PFSK-1 (cell line): ENCODE measurements around the gene SSH3.

Experiments used
- FOXP2 ChIP-seq: optimal IDR thresholded peaks from 2 replicates; pipeline ENCODE3; 2011; ENCODE audit warnings: borderline replicate concordance, control low read depth, inconsistent platforms; ENCODE audit not compliant: insufficient read depth; ENCODE audit errors: extremely low read length, extremely low read depth
- POLR2AphosphoS5 ChIP-seq: IDR thresholded peaks from 2 replicates; pipeline ENCODE4 v1.6.1; 2012; ENCODE audit warnings: low read depth, mild to moderate bottlenecking, control low read depth, low read length, moderate library complexity
- REST ChIP-seq, 2 experiments: IDR thresholded peaks; 2 replicates each; pipeline versions ENCODE4 v1.6.1 to v1.8.0; 2011 to 2012; ENCODE audit warnings: low read depth in 2 of 2, low read length in 2 of 2, control low read depth in 1 of 2, inconsistent platforms in 1 of 2, mild to moderate bottlenecking in 1 of 2, moderate library complexity in 1 of 2; ENCODE audit not compliant: insufficient read depth in 1 of 2
- SIN3A ChIP-seq: IDR thresholded peaks from 2 replicates; pipeline ENCODE4 v1.6.1; 2012; ENCODE audit warnings: mild to moderate bottlenecking, low read length, moderate library complexity, borderline replicate concordance; ENCODE audit not compliant: insufficient read depth
- TAF1 ChIP-seq: IDR thresholded peaks from 2 replicates; pipeline ENCODE4 v1.6.1; 2012; ENCODE audit warnings: low read length, control low read depth, borderline replicate concordance; ENCODE audit not compliant: insufficient read depth

GRCh38 chr11:67320691-67321090, 17.4 kb downstream of the SSH3 start:
- TF ChIP-seq POLR2AphosphoS5: no peak
- TF ChIP-seq REST (IDR thresholded peaks at IDR 0.05; ENCODE audit: insufficient read depth in 1 of 2, low read depth in 2 of 2, low read length in 2 of 2): no peak
- no peak for TF ChIP-seq TAF1
- TF ChIP-seq SIN3A: no peak
- no peak for TF ChIP-seq FOXP2
